GM21367 (cell line): Measurements from ENCODE around the gene SLC38A11.

Experiments
- ATAC-seq: cut with Tn5 transposase; IDR thresholded peaks from one replicate; pipeline ENCODE4 v1.9.1; 2021; ENCODE audit not compliant: unreplicated experiment

Gene SLC38A11

GRCh38 chr2:164972216-164972615 is 16.9 kb upstream of the SLC38A11 start:
- ATAC-seq, result no peak

- ATAC-seq, result no peak
Observed at GRCh38 chr2:164969909-164970690, 14.8 kb upstream of the SLC38A11 start.

GRCh38 chr2:164967781-164968228 is 12.5 kb upstream of the SLC38A11 start:
- no peak for ATAC-seq

- no peak for ATAC-seq
Observed at GRCh38 chr2:164967361-164967760, 12.0 kb upstream of the SLC38A11 start.

- ATAC-seq, result no peak
Observed at GRCh38 chr2:164964700-164965099, 9.4 kb upstream of the SLC38A11 start.

- ATAC-seq, result no peak
Observed at GRCh38 chr2:164960159-164960558, 4.8 kb upstream of the SLC38A11 start.

GRCh38 chr2:164954186-164954585 is 1.1 kb downstream of the SLC38A11 start:
- ATAC-seq, result no peak

GRCh38 chr2:164953279-164953678 is 2.0 kb downstream of the SLC38A11 start:
- ATAC-seq, result no peak

GRCh38 chr2:164952057-164952702 is 3.1 kb downstream of the SLC38A11 start:
- ATAC-seq, result no peak

GRCh38 chr2:164948540-164948939 is 6.8 kb downstream of the SLC38A11 start:
- no peak for ATAC-seq

- ATAC-seq, result no peak
Observed at GRCh38 chr2:164947281-164947680, 8.0 kb downstream of the SLC38A11 start.

GRCh38 chr2:164943289-164943688 is 12.0 kb downstream of the SLC38A11 start:
- ATAC-seq, result no peak

GRCh38 chr2:164937864-164938401 is 17.4 kb downstream of the SLC38A11 start:
- no peak for ATAC-seq

GRCh38 chr2:164935118-164936101 is 19.9 kb downstream of the SLC38A11 start:
- ATAC-seq, result no peak

- no peak for ATAC-seq
Observed at GRCh38 chr2:164934401-164935117, 20.8 kb downstream of the SLC38A11 start.

- no peak for ATAC-seq
Observed at GRCh38 chr2:164933671-164934189, 21.6 kb downstream of the SLC38A11 start.

- ATAC-seq, result no peak
Observed at GRCh38 chr2:164932377-164932776, 22.9 kb downstream of the SLC38A11 start.

- no peak for ATAC-seq
Observed at GRCh38 chr2:164928101-164928673, 27.1 kb downstream of the SLC38A11 start.

- ATAC-seq, result no peak
Observed at GRCh38 chr2:164922134-164922533, 33.2 kb downstream of the SLC38A11 start.

GRCh38 chr2:164920430-164920829 is 34.9 kb downstream of the SLC38A11 start:
- ATAC-seq, result no peak
